ENCODE data around the gene CDHR3.

- no peak for TF ChIP-seq GATA2 (IDR thresholded peaks at IDR 0.05; ENCODE audit: low read depth, low read length)
- no peak for TF ChIP-seq GATA3 (IDR thresholded peaks at IDR 0.05; ENCODE audit: low read depth, low read length)
Observed at GRCh38 chr7:106026101-106026500, 63.0 kb downstream of the CDHR3 start.
